Stimulated activated CD4-positive, alpha-beta T cell treated with anti-CD3 and anti-CD28 coated beads, Interleukin-15, amount 100 ng/mL, for 48 hours (primary cell): Measurements from ENCODE around the gene IL12RB2.

ENCODE experiments used
- DNase-seq, 2 donors: peaks; one replicate each; pipeline ENCODE4 v3.0.0-alpha.2; 2020; ENCODE audit warnings: low read depth in 2 of 2

Gene IL12RB2

GRCh38 chr1:67307251-67308060 lies at the start of gene IL12RB2:
TSS of gene IL12RB2 (plus strand) at chr1:67307873. CDS start at chr1:67320369, 12,496 bp downstream.
- DNase-seq = peak; percentile 31 to 54

- no peak for DNase-seq
These were observed 46.0 kb upstream of the IL12RB2 start for GRCh38 chr1:67261680-67262079.

- DNase-seq = no peak
These were observed 44.9 kb upstream of the IL12RB2 start for GRCh38 chr1:67262735-67263134.

- no peak for DNase-seq
These were observed 43.5 kb upstream of the IL12RB2 start for GRCh38 chr1:67264152-67264551.

GRCh38 chr1:67264899-67265298 lies 42.8 kb upstream of the IL12RB2 start:
- DNase-seq = no peak

GRCh38 chr1:67269061-67269460 lies 38.6 kb upstream of the IL12RB2 start:
- no peak for DNase-seq

GRCh38 chr1:67270541-67270940 lies 37.1 kb upstream of the IL12RB2 start:
- no peak for DNase-seq

GRCh38 chr1:67273591-67273990 lies 34.1 kb upstream of the IL12RB2 start:
- DNase-seq = no peak

GRCh38 chr1:67274623-67275325 lies 32.9 kb upstream of the IL12RB2 start:
- no peak for DNase-seq

- no peak for DNase-seq
These were observed 27.0 kb upstream of the IL12RB2 start for GRCh38 chr1:67280696-67281095.

GRCh38 chr1:67281244-67281643 lies 26.4 kb upstream of the IL12RB2 start:
- DNase-seq = no peak

- DNase-seq = no peak
These were observed 21.7 kb upstream of the IL12RB2 start for GRCh38 chr1:67285780-67286488.

GRCh38 chr1:67290236-67290635 lies 17.4 kb upstream of the IL12RB2 start:
- DNase-seq = no peak

GRCh38 chr1:67294836-67295617 lies 12.6 kb upstream of the IL12RB2 start:
- no peak for DNase-seq

- DNase-seq = no peak
These were observed 8.9 kb upstream of the IL12RB2 start for GRCh38 chr1:67298762-67299161.

GRCh38 chr1:67299296-67299695 lies 8.4 kb upstream of the IL12RB2 start:
- no peak for DNase-seq

GRCh38 chr1:67300561-67300960 lies 7.1 kb upstream of the IL12RB2 start:
- no peak for DNase-seq

- DNase-seq = no peak
These were observed 3.6 kb upstream of the IL12RB2 start for GRCh38 chr1:67304023-67304422.

GRCh38 chr1:67306547-67306946 lies 1.1 kb upstream of the IL12RB2 start:
- DNase-seq = no peak

- DNase-seq = no peak
These were observed 463 bp downstream of the IL12RB2 start for GRCh38 chr1:67308136-67308535.

- DNase-seq = no peak
These were observed 4.9 kb downstream of the IL12RB2 start for GRCh38 chr1:67312615-67313014.
